NT2/D1 (cell line): ENCODE results near the gene PPP1R14B.

ENCODE experiments used
- DNase-seq: peaks from one replicate; pipeline ENCODE4 v3.0.0-alpha.2; 2011; ENCODE audit warnings: low read depth, low spot score
- H3K27me3 ChIP-seq: 2 replicates; pipeline ENCODE4 v1.6.0; 2011; ENCODE audit warnings: mild to moderate bottlenecking; ENCODE audit not compliant: insufficient read length, insufficient read depth
- H3K36me3 ChIP-seq: 2 replicates; pipeline ENCODE4 v1.6.1; 2011; ENCODE audit warnings: mild to moderate bottlenecking, low read length, mixed read lengths; ENCODE audit not compliant: insufficient read depth, insufficient read length
- H3K4me1 ChIP-seq: 2 replicates; pipeline ENCODE4 v1.5.1; 2011; ENCODE audit not compliant: insufficient read depth, insufficient read length
- H3K4me3 ChIP-seq: 2 replicates; pipeline ENCODE4 v1.5.1; 2011; ENCODE audit warnings: low read depth; ENCODE audit not compliant: insufficient read length
- H3K9ac ChIP-seq: 2 replicates; pipeline ENCODE4 v1.6.0; 2011; ENCODE audit warnings: low read depth; ENCODE audit not compliant: insufficient read length
- H3K9me3 ChIP-seq: 2 replicates; pipeline ENCODE4 v1.5.1; 2011; ENCODE audit warnings: mild to moderate bottlenecking, low read length; ENCODE audit not compliant: insufficient read depth
- SUZ12 ChIP-seq: IDR thresholded peaks from 2 replicates; pipeline ENCODE4 v1.6.1; 2011; ENCODE audit not compliant: insufficient read length, insufficient read depth; ENCODE audit errors: extremely low read depth
- YY1 ChIP-seq: IDR thresholded peaks from 2 replicates; pipeline ENCODE4 v1.6.1; 2011; ENCODE audit not compliant: insufficient read length, insufficient read depth
- ZNF274 ChIP-seq: IDR thresholded peaks from 2 replicates; pipeline ENCODE4 v1.6.1; 2011; ENCODE audit warnings: mild to moderate bottlenecking, low read depth, low read length

The PPP1R14B gene

DNA sequence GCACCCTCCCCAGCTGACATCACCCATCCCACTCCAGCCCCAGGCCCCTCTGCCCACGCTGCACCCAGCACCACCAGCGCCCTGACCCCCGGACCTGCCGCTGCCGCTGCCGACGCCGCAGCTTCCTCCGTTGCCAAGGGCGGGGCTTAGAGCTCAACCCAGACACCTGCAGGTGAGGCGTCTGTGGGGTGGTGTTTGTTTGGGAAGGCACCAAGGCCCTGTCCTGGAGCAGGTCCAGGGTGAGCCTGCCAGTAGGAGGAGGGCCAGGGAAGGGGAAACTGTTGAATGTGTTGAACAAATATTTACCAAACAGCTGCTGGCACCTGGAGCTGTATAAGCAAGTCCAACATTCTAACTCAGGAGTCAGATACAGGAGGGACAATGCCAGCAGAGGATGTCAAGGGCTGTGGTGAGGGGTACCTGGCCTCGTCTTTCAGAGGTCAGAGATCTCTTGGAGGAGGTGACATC lies 9.2 kb downstream of the PPP1R14B start:
- no peak for DNase-seq
- peaks cover 27% of the 10 kb centered on the region for H3K36me3 ChIP-seq
- H3K4me3 ChIP-seq, result no peak overlapping the region
- TF ChIP-seq SUZ12, result no peak
- TF ChIP-seq ZNF274, result no peak
- TF ChIP-seq YY1, result no peak
- H3K27me3 ChIP-seq, result peaks cover 9% of the 10 kb centered on the region
- no peaks in the 10 kb centered on the region for H3K9me3 ChIP-seq
- no peak overlapping the region for H3K9ac ChIP-seq
- peaks cover 21% of the 10 kb centered on the region for H3K4me1 ChIP-seq

DNA sequence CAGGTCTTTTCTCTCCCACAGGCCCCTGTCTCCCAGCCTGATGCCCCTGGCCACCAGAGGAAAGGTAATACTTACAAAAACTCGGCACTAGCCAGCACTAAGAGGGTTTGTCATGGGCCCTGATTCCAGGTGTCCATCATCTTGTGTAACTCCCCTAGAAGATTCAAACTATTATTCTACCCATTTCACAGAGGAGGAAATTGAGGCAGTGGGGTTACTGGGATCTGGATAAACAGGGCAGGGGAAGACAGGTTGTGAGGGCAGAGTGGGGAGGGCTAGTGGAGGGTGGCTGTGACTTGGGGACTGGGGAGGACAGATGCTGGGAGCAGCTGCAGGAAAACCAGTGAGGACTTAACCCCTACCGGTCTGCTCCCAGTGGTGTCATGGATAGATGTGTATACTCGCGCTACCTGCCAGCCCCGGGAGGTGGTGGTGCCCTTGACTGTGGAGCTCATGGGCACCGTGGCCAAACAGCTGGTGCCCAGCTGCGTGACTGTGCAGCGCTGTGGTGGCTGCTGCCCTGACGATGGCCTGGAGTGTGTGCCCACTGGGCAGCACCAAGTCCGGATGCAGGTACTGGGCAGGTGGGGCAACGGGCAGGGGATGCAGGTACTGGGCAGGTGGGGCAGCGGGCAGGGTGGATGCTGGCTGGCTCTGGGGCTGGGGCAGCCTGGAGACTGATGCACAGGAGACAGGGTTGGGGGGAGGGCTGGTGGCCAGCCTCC lies 11.1 kb downstream of the PPP1R14B start:
- H3K9ac ChIP-seq, result peak overlapping the region; percentile 54
- peaks cover 13% of the 10 kb centered on the region for H3K27me3 ChIP-seq
- H3K4me1 ChIP-seq, result peaks cover 26% of the 10 kb centered on the region
- no peak for TF ChIP-seq YY1
- peaks cover 26% of the 10 kb centered on the region for H3K36me3 ChIP-seq
- H3K4me3 ChIP-seq, result peak overlapping the region; percentile 54
- DNase-seq, result no peak
- H3K9me3 ChIP-seq, result no peaks in the 10 kb centered on the region

DNA sequence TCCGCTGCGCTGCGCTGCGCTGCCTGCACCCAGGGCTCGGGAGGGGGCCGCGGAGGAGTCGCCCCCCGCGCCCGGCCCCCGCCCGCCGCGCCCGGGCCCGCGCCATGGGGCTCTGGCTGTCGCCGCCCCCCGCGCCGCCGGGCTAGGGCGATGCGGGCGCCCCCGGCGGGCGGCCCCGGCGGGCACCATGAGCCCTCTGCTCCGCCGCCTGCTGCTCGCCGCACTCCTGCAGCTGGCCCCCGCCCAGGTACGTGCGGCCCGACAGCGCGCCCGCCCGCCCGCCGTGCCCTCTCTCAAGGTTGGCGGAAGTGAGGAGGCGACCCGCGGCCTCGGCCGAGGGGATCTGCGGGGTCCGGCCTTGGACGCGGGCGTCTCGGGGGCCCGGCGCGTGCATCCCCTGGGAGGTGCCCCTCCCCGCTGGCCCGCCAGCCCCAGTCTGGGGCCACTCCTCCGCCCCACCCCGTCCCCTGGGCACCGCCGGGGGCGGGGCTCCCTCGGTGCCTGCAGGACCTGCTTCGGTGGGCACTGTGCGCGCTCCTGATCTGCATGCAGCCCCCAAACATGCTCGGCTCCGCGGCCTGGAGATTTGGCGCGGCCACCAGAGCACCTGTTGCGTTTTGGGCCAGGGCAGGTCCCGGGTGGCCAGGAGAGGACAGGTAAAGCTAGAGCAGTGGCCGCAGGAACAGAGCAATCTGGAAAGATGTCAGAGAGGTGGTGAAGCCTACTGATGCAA lies 11.9 kb downstream of the PPP1R14B start:
- peak overlapping the region; percentile 54 for H3K9ac ChIP-seq
- H3K4me3 ChIP-seq, result peak overlapping the region; percentile 54
- peaks cover 25% of the 10 kb centered on the region for H3K36me3 ChIP-seq
- H3K27me3 ChIP-seq, result peaks cover 13% of the 10 kb centered on the region
- H3K9me3 ChIP-seq, result no peaks in the 10 kb centered on the region
- no peak for TF ChIP-seq YY1
- no peak for TF ChIP-seq ZNF274
- TF ChIP-seq SUZ12, result no peak
- peaks cover 19% of the 10 kb centered on the region for H3K4me1 ChIP-seq
- DNase-seq, result no peak

DNA sequence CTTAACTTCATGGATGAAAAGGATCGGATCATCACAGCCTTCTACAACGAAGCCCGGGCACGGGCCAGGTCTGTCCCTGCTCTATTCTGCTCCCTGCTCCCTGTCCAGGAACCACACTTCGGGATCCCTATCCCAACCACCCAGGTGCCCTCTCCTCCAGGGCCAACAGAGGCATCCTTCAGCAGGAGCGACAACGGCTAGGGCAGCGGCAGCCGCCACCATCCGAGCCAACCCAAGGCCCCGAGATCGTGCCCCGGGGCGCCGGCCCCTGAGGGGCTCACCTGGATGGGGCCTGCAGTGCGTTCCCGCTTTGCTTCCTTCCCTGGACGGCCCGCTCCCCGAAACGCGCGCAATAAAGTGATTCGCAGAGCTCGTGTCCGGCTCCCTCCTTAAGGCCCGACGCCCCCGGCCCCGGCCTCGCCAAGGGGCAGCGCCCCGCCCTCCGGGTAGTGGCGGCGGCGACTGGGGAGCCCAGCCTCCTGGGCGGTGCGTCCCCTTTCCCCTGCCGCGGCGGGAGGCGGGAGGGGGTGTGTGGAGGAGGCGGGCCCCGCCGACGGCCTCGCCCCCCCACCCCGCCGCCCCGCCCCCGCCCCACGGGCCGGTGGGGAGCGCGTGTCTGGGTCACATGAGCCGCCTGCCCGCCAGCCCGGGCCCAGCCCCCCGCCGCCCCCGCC lies 12.7 kb downstream of the PPP1R14B start, which contains the start of gene VEGFB:
Gene VEGFB, plus strand, starts transcription at position 672 of the 674 bp plus-strand sequence. CDS start 250 bp downstream, outside the sequence.
- Histone ChIP-seq H3K9ac (peak within 1 kb of the TSS; percentile 88), H3K27me3 (peaks cover 13% of the 10 kb centered on the region), H3K4me3 (peak within 1 kb of the TSS; percentile 67), H3K4me1 (peaks cover 24% of the 10 kb centered on the region), H3K36me3 (peaks cover 26% of the 10 kb centered on the region), H3K9me3 (no peaks in the 10 kb centered on the region)
- no peak for DNase-seq
- no peak for TF ChIP-seq SUZ12
- TF ChIP-seq YY1, result no peak
- no peak for TF ChIP-seq ZNF274

DNA sequence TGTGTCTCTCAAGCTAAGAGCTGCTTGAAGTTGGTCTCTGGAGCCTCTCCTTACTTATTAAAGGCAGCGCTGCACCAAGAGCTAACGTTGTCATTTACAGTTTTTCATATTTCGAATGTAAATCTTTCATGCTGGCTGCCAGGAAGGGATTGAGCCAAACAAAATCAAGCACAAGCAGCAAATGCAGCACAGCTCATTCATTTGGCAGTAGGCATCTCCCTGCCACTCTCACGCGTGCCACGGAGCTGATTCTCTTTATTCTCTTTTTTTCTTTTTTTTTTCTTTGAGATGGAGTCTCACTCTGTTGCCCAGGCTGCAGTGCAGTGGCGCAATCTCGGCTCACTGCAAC lies 13.8 kb downstream of the PPP1R14B start:
- no peaks in the 10 kb centered on the region for H3K9me3 ChIP-seq
- H3K27me3 ChIP-seq, result peaks cover 13% of the 10 kb centered on the region
- no peak for DNase-seq
- H3K4me1 ChIP-seq, result peaks cover 25% of the 10 kb centered on the region
- peaks cover 18% of the 10 kb centered on the region for H3K36me3 ChIP-seq
- no peak overlapping the region for H3K4me3 ChIP-seq
- H3K9ac ChIP-seq, result no peak overlapping the region
- TF ChIP-seq YY1, result no peak
- no peak for TF ChIP-seq ZNF274
- no peak for TF ChIP-seq SUZ12

DNA sequence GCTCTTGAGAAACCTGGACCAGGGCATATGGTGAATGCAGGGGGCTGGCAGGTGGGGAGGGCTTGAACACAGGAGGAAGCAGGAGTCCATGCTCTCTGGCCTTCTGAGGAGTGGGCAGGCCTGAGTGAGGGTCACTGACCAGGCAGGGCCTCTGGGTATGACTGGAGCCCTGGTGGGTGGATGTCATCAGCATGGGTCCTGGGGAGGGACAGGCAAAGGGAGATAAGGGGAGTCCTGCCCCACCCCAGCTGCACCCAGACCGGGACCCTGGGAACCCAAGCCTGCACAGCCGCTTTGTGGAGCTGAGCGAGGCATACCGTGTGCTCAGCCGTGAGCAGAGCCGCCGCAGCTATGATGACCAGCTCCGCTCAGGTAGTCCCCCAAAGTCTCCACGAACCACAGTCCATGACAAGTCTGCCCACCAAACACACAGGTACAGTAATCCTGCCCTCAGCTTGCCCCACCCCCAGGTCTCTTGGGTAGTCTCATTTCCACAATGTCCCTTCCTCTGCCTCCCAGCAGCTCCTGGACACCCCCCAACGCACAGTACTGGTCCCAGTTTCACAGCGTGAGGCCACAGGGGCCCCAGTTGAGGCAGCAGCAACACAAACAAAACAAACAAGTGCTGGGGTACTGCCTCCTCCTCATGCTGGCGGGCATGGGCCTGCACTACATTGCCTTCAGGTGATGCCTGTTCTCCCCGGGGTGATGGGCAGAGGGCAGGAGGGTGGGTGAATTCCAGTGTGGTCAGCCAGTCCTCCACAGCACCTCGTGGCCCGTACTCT lies 14.4 kb downstream of the PPP1R14B start:
- Histone ChIP-seq H3K4me1 (peaks cover 26% of the 10 kb centered on the region), H3K9ac (peak overlapping the region; percentile 42), H3K27me3 (peaks cover 13% of the 10 kb centered on the region), H3K9me3 (no peaks in the 10 kb centered on the region), H3K4me3 (no peak overlapping the region), H3K36me3 (peaks cover 13% of the 10 kb centered on the region)
- TF ChIP-seq ZNF274 (no peak), YY1 (no peak), SUZ12 (no peak)
- no peak for DNase-seq
